ENCODE data around the gene DLL4.
A peak's percentile ranks its signal among the peaks of the same experiment; 100 is the strongest.

The DLL4 gene

GRCh38 chr15:40906091-40906990, 22.8 kb upstream of the DLL4 start:
- peak; percentile 78 for DNase-seq (ENCODE audit: low read depth)

GRCh38 chr15:40906991-40907802, 21.9 kb upstream of the DLL4 start:
- DNase-seq (ENCODE audit: low read depth): no peak

GRCh38 chr15:40908095-40908494, 21.0 kb upstream of the DLL4 start:
- DNase-seq (ENCODE audit: low read depth): no peak

- no peak for DNase-seq (ENCODE audit: low read depth)
These were observed 19.2 kb upstream of the DLL4 start for GRCh38 chr15:40909662-40910630.

GRCh38 chr15:40911141-40911540, 18.0 kb upstream of the DLL4 start:
- no peak for DNase-seq (ENCODE audit: low read depth)

GRCh38 chr15:40911693-40912092, 17.4 kb upstream of the DLL4 start:
- DNase-seq (ENCODE audit: low read depth): no peak

GRCh38 chr15:40912478-40912877, 16.7 kb upstream of the DLL4 start:
- no peak for DNase-seq (ENCODE audit: low read depth)

GRCh38 chr15:40914013-40914412, 15.1 kb upstream of the DLL4 start:
- no peak for DNase-seq (ENCODE audit: low read depth)

GRCh38 chr15:40914486-40914885, 14.7 kb upstream of the DLL4 start:
- no peak for DNase-seq (ENCODE audit: low read depth)

- no peak for DNase-seq (ENCODE audit: low read depth)
These were observed 14.0 kb upstream of the DLL4 start for GRCh38 chr15:40915116-40915661.

- no peak for DNase-seq (ENCODE audit: low read depth)
These were observed 13.5 kb upstream of the DLL4 start for GRCh38 chr15:40915679-40916078.

- DNase-seq (ENCODE audit: low read depth): no peak
These were observed 11.6 kb upstream of the DLL4 start for GRCh38 chr15:40917585-40917984.

- DNase-seq (ENCODE audit: low read depth): no peak
These were observed 10.9 kb upstream of the DLL4 start for GRCh38 chr15:40918146-40918798.

GRCh38 chr15:40918799-40919392, 10.2 kb upstream of the DLL4 start:
- DNase-seq (ENCODE audit: low read depth): no peak

GRCh38 chr15:40921949-40922607, 7.1 kb upstream of the DLL4 start:
- no peak for DNase-seq (ENCODE audit: low read depth)

GRCh38 chr15:40922608-40923005, 6.5 kb upstream of the DLL4 start:
- no peak for DNase-seq (ENCODE audit: low read depth)

GRCh38 chr15:40923551-40923950, 5.6 kb upstream of the DLL4 start:
- no peak for DNase-seq (ENCODE audit: low read depth)

- DNase-seq (ENCODE audit: low read depth): no peak
These were observed 3.7 kb upstream of the DLL4 start for GRCh38 chr15:40925495-40925862.

GRCh38 chr15:40925863-40926658, 3.1 kb upstream of the DLL4 start:
- no peak for DNase-seq (ENCODE audit: low read depth)
